Large intestine (tissue), 3 donors: ENCODE results near the gene ARHGAP26. TPM values are rescaled to one million over a fixed set of nuclear protein-coding genes. Genes with fewer than 3 reads are reported as not detected.

Source experiments
- DNase-seq, 2 donors: peaks; one replicate each; pipeline versions ENCODE4 v3.0.0 to v3.0.0-alpha.2; 2013
- H3K27ac ChIP-seq: one replicate; pipeline ENCODE4 v1.5.1; 2013; ENCODE audit warnings: low read length
- H3K27me3 ChIP-seq: 2 replicates; pipeline ENCODE4 v1.6.1; 2013; ENCODE audit warnings: low read length; ENCODE audit not compliant: control insufficient read depth, insufficient read depth
- H3K36me3 ChIP-seq: 2 replicates; pipeline ENCODE4 v1.6.1; 2013; ENCODE audit warnings: low read length; ENCODE audit not compliant: control insufficient read depth, insufficient read depth
- H3K4me1 ChIP-seq: one replicate; pipeline ENCODE4 v1.6.1; 2013; ENCODE audit warnings: low read length; ENCODE audit not compliant: control insufficient read depth, insufficient read depth
- H3K4me3 ChIP-seq: one replicate; pipeline ENCODE4 v1.5.1; 2013; ENCODE audit warnings: low read length
- H3K9me3 ChIP-seq: one replicate; pipeline ENCODE4 v1.6.1; 2013; ENCODE audit warnings: mild to moderate bottlenecking, low read depth, low read length, moderate library complexity; ENCODE audit not compliant: control insufficient read depth
- WGBS: methylation state at CpG from one replicate; pipeline ENCODE4 v1.1.5; 2013; ENCODE audit warnings: low lambda C conversion rate; ENCODE audit not compliant: insufficient coverage; 5-methylcytosine and 5-hydroxymethylcytosine counted together
- polyA plus RNA-seq: library from polyadenylated mRNA; unstranded; fragments of 120-200 nt; gene quantifications from one replicate; pipeline ENCODE4 v1.2.1, GENCODE V29; 2013

The ARHGAP26 gene
- polyA plus RNA-seq, 1 donor, result 31.8 TPM

DNA sequence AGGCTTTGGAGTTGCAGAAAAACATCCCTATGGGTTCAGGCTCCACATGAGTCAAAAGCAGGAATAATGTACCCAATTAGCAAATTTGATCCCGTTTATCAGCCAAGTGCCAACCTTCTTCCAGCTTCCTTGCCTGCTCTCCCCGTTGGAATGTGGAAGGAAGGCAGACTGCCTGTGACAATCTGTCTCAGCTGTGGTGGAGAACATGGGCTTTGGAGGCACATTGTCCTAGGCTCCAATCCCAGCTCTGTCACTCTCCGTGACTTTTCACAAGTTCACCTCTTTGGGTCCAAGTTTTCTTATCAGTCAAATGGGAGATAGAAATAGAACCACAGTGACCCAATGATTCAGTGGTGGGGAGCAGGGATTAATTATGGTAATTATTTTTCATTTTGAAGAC, 113.9 kb downstream of the ARHGAP26 start:
- Histone ChIP-seq H3K4me1 (no peaks in the 10 kb centered on the region), H3K27me3 (no peaks in the 10 kb centered on the region), H3K36me3 (peaks cover 19% of the 10 kb centered on the region), H3K4me3 (no peak overlapping the region), H3K9me3 (no peaks in the 10 kb centered on the region), H3K27ac (no peak overlapping the region)
- no CpG with 5 or more reads among the region's 3 CpGs for WGBS
- no peak for DNase-seq

DNA sequence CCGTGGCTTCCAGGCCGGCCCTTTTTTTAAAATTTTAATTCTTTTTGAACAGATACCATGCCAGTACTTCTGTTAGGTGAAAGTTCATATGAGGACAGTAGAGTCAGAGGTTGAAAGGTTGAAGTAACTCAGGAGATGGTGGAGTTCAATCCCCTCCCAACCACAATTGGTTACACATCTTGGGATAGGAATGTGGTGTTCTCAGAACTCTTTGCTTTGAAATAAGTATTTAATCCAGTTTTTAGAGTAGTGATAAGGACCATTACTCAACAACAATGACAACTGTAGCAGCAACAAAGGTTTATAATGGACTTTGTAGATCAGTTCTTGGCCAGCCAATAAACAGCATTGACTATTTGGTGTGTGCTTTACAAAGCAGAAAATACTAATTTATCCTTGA, 116.0 kb downstream of the ARHGAP26 start:
- Histone ChIP-seq H3K4me1 (no peaks in the 10 kb centered on the region), H3K27ac (no peak overlapping the region), H3K4me3 (no peak overlapping the region), H3K36me3 (peaks cover 13% of the 10 kb centered on the region), H3K27me3 (no peaks in the 10 kb centered on the region), H3K9me3 (no peaks in the 10 kb centered on the region)
- no CpG with 5 or more reads among the region's 2 CpGs for WGBS
- no peak for DNase-seq

- H3K36me3 ChIP-seq, result peaks cover 8% of the 10 kb centered on the region
- no peaks in the 10 kb centered on the region for H3K9me3 ChIP-seq
- H3K4me3 ChIP-seq, result no peak overlapping the region
- WGBS, result no CpG with 5 or more reads among the region's 2 CpGs
- no peak overlapping the region for H3K27ac ChIP-seq
- no peaks in the 10 kb centered on the region for H3K4me1 ChIP-seq
- H3K27me3 ChIP-seq, result no peaks in the 10 kb centered on the region
- no peak for DNase-seq
Observed at GRCh38 chr5:142886956-142887355, 116.8 kb downstream of the ARHGAP26 start.

DNA sequence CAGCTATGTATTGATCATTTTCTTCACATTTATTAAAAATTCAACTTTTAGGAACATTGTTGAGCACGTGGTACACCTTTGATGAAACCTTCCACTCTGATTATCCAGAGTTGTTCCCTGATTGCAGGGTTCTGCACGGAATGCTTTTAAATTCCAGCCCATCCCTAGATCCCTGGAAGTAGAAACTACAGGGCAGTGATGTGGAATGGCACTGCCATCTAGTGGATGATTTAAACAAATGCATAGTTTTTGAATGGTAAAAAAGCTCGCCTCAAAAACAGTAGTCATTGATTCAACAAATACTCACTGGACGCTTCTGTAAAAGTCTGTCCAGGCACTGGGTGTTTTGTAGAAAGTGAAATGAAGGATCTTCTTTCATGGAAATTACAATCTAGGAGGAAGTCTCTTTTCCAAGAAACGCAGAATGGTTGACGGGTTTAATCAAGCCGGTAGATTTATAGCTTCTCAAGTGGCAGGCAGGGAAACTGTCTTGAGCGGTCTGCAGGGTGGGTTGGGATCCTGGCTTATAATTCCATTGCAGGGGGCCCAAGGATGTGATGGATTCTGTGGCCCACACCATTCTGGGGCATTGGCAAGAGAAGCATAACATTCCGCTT, 118.4 kb downstream of the ARHGAP26 start:
- WGBS, result 40% methylated on average over 2 of the region's 9 CpGs

DNA sequence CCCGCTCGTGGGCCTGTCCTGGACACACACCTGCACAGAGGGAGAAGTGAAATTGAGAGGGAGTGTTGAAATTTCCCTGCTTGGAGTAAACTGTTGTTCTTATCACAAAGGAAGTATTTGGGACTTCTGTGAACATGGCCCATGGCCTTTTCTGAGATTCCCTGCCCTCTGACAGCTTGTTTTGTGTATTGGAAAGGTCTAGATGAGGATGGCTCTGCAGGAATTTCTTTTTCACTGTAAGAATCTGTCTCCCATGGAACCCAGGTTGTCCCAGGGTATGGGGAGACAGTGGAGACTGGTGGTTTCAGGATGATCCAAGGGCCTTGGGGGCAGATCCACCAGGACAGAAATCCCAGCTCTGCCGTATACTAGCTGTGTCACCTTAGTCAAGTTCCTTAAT, 121.8 kb downstream of the ARHGAP26 start:
- H3K27ac ChIP-seq, result no peak overlapping the region
- no CpG with 5 or more reads among the region's 3 CpGs for WGBS
- no peaks in the 10 kb centered on the region for H3K27me3 ChIP-seq
- no peaks in the 10 kb centered on the region for H3K9me3 ChIP-seq
- DNase-seq, result no peak
- no peak overlapping the region for H3K4me3 ChIP-seq
- H3K36me3 ChIP-seq, result peaks cover 12% of the 10 kb centered on the region
- no peaks in the 10 kb centered on the region for H3K4me1 ChIP-seq

More for the DNA sequence above, 118.4 kb downstream of the ARHGAP26 start:
- peak in 1 of 2 donors; percentile 23 for DNase-seq
- Histone ChIP-seq H3K36me3 (peaks cover 5% of the 10 kb centered on the region), H3K27me3 (no peaks in the 10 kb centered on the region), H3K9me3 (no peaks in the 10 kb centered on the region), H3K4me1 (no peaks in the 10 kb centered on the region), H3K27ac (no peak overlapping the region), H3K4me3 (no peak overlapping the region)

DNA sequence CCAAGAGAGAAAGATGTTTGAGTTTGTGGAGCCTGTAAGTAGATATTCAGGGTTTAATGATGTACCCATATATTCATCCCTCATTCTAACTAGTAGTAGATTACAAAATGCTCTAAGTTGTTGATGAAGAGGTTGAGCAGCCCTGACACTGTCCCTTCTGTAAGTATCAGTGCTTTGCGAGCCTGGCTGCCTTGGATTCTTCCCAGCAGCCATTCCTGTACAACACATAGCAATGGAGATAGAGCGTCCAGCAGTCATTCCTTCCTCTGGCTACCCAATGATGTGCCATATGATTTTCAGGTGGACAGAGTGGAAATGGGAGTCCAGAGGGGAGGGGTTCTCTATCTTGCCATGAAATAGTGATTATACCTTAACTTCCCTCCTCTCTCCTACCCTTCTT, 124.1 kb downstream of the ARHGAP26 start:
- Histone ChIP-seq H3K27me3 (no peaks in the 10 kb centered on the region), H3K36me3 (peaks cover 15% of the 10 kb centered on the region), H3K27ac (no peak overlapping the region), H3K4me3 (no peak overlapping the region), H3K4me1 (no peaks in the 10 kb centered on the region), H3K9me3 (no peaks in the 10 kb centered on the region)
- WGBS, result no CpG with 5 or more reads among the region's 2 CpGs
- no peak for DNase-seq

DNA sequence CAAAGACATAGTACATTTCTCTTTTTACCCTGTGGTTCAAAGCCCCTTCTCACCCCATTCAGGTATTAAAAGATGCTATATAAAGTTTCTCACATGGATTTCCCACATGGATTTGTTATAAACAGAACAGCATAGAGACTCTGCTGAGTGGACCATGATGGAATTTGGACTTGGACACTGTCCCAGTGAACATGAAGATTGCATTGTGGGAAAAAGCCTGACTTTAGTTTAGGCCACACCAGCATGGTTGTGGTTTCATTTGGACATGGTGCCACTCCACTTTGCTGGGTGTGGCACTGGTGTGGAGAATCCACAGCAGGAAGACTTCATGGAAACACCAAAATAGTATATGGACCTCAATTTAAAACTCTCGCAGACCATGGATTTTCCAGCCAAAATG, 124.6 kb downstream of the ARHGAP26 start:
- Histone ChIP-seq H3K4me1 (no peaks in the 10 kb centered on the region), H3K27ac (no peak overlapping the region), H3K27me3 (no peaks in the 10 kb centered on the region), H3K9me3 (no peaks in the 10 kb centered on the region), H3K36me3 (peaks cover 15% of the 10 kb centered on the region), H3K4me3 (no peak overlapping the region)
- no peak for DNase-seq
- no CpG with 5 or more reads among the region's 1 CpG for WGBS

- H3K4me3 ChIP-seq, result no peak overlapping the region
- peaks cover 2% of the 10 kb centered on the region for H3K4me1 ChIP-seq
- WGBS, result 82% methylated on average over 1 of the region's 2 CpGs
Observed at GRCh38 chr5:142896325-142897007, 126.3 kb downstream of the ARHGAP26 start.

DNA sequence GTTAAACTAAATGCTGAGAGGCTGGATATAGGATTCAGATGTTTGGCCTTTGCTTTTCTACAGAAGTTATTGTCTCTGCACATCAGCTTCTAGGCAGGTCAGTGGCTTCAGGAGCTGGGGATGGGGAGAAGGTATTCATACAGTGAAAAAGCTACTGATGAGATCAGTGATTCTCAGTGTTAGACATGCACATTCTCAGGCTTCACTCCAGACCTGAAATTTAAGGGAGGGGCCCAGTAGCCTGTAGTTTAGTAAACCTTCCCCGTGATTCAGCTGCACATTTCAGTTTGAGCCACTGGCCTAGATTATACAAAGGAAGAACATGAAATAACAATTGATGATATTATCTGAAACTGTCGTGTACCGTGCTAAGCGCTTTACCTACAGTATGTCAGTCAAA, 127.2 kb downstream of the ARHGAP26 start:
- no peaks in the 10 kb centered on the region for H3K9me3 ChIP-seq
- WGBS, result no CpG with 5 or more reads among the region's 4 CpGs
- no peaks in the 10 kb centered on the region for H3K27me3 ChIP-seq
- no peak overlapping the region for H3K27ac ChIP-seq
- H3K4me3 ChIP-seq, result no peak overlapping the region
- H3K36me3 ChIP-seq, result peaks cover 21% of the 10 kb centered on the region
- peaks cover 10% of the 10 kb centered on the region for H3K4me1 ChIP-seq
- no peak for DNase-seq

More at GRCh38 chr5:142896325-142897007, 126.3 kb downstream of the ARHGAP26 start:
- DNase-seq, result no peak
- Histone ChIP-seq H3K27me3 (no peaks in the 10 kb centered on the region), H3K36me3 (peaks cover 15% of the 10 kb centered on the region), H3K9me3 (no peaks in the 10 kb centered on the region), H3K27ac (no peak overlapping the region)

GRCh38 chr5:142900927-142901326, 130.8 kb downstream of the ARHGAP26 start:
- 67% methylated on average over 1 of the region's 5 CpGs for WGBS
- H3K27me3 ChIP-seq, result no peaks in the 10 kb centered on the region
- DNase-seq, result no peak
- no peak overlapping the region for H3K4me3 ChIP-seq
- peaks cover 11% of the 10 kb centered on the region for H3K4me1 ChIP-seq
- H3K27ac ChIP-seq, result no peak overlapping the region
- peaks cover 40% of the 10 kb centered on the region for H3K36me3 ChIP-seq
- no peaks in the 10 kb centered on the region for H3K9me3 ChIP-seq
